CD14-positive monocyte (primary cell): ENCODE data around the gene FAM47A. TPM values are rescaled to one million over a fixed set of nuclear protein-coding genes. Genes with fewer than 3 reads are reported as not detected.

Experiments used
- DNase-seq, 3 donors: peaks; one replicate each; pipeline ENCODE4 v3.0.0-alpha.2; 2011 to 2022
- H2AFZ ChIP-seq: 2 replicates; pipeline ENCODE4 v1.6.0; 2012; ENCODE audit warnings: mild to moderate bottlenecking, low read depth, low read length, inconsistent platforms; ENCODE audit not compliant: insufficient read depth, poor library complexity, severe bottlenecking
- H3K27ac ChIP-seq, 2 donors: 1 replicate in 1 of 2; 2 replicates in 1 of 2; pipeline ENCODE4 v1.5.1; 2012 to 2013; ENCODE audit warnings: low read length in 2 of 2, control low read depth in 1 of 2, inconsistent platforms in 1 of 2, low read depth in 1 of 2, mild to moderate bottlenecking in 1 of 2
- H3K27me3 ChIP-seq, 2 donors: one replicate each; pipeline versions ENCODE4 v1.6.0 to v1.6.1; 2011 to 2013; ENCODE audit warnings: low read length in 2 of 2; ENCODE audit not compliant: control insufficient read depth in 2 of 2, insufficient read depth in 2 of 2
- H3K36me3 ChIP-seq, 2 donors: replicated peaks in 1 of 2; 1 replicate in 1 of 2; 2 replicates in 1 of 2; pipeline versions ENCODE4 v1.5.1 to v1.6.1; 2012 to 2013; ENCODE audit warnings: low read length in 2 of 2, control low read depth in 1 of 2, inconsistent platforms in 1 of 2, mild to moderate bottlenecking in 1 of 2; ENCODE audit not compliant: insufficient read depth in 2 of 2, control insufficient read depth in 1 of 2
- H3K4me1 ChIP-seq, 2 donors: 1 replicate in 1 of 2; 2 replicates in 1 of 2; pipeline versions ENCODE4 v1.5.1 to v1.6.1; 2012 to 2013; ENCODE audit warnings: low read length in 2 of 2, control low read depth in 1 of 2, inconsistent platforms in 1 of 2, mild to moderate bottlenecking in 1 of 2, moderate library complexity in 1 of 2; ENCODE audit not compliant: insufficient read depth in 2 of 2, control insufficient read depth in 1 of 2
- H3K4me2 ChIP-seq: replicated peaks from 2 replicates; pipeline ENCODE3; 2012; ENCODE audit warnings: low read length, moderate library complexity, mild to moderate bottlenecking; ENCODE audit not compliant: poor library complexity, severe bottlenecking; ENCODE audit errors: extremely low read depth
- H3K4me3 ChIP-seq, 3 experiments: fragments of 200-600 bp in 1 of 3; sonication (generic) in 1 of 3; replicated peaks in 1 of 3; 1 replicate in 2 of 3; 2 replicates in 1 of 3; pipeline ENCODE4 v1.5.1; 2011 to 2013; ENCODE audit warnings: low read length in 3 of 3, mild to moderate bottlenecking in 3 of 3, control low read depth in 2 of 3, low read depth in 2 of 3, inconsistent platforms in 1 of 3, moderate library complexity in 1 of 3
- H3K79me2 ChIP-seq: 2 replicates; pipeline ENCODE4 v1.6.0; 2012; ENCODE audit warnings: mild to moderate bottlenecking, control low read depth, inconsistent platforms, low read length, moderate library complexity; ENCODE audit not compliant: insufficient read depth
- H3K9ac ChIP-seq: 2 replicates; pipeline ENCODE4 v1.6.0; 2017; ENCODE audit warnings: low read length, mild to moderate bottlenecking; ENCODE audit not compliant: insufficient read depth, poor library complexity, severe bottlenecking
- H3K9me3 ChIP-seq, 2 donors: replicated peaks in 1 of 2; 1 replicate in 1 of 2; 2 replicates in 1 of 2; pipeline versions ENCODE4 v1.5.1 to v1.6.1; 2012 to 2013; ENCODE audit warnings: low read length in 2 of 2, control low read depth in 1 of 2; ENCODE audit not compliant: control insufficient read depth in 1 of 2, insufficient read depth in 1 of 2
- H4K20me1 ChIP-seq: 2 replicates; pipeline ENCODE4 v1.6.0; 2012; ENCODE audit warnings: mild to moderate bottlenecking, low read length, control low read depth, moderate library complexity; ENCODE audit not compliant: insufficient read depth
- H3K27ac Mint-ChIP-seq, 7 donors: one replicate each; pipeline ENCODE4 v1.8.0; 2020; ENCODE audit warnings: mild to moderate bottlenecking in 7 of 7, mixed read lengths in 7 of 7, moderate library complexity in 6 of 7, inconsistent platforms in 2 of 7
- H3K27me3 Mint-ChIP-seq, 3 donors: one replicate each; pipeline ENCODE4 v1.8.0; 2021 to 2022; ENCODE audit warnings: low read depth in 3 of 3, mild to moderate bottlenecking in 3 of 3, mixed read lengths in 3 of 3, moderate library complexity in 3 of 3, inconsistent platforms in 1 of 3
- H3K36me3 Mint-ChIP-seq, 2 donors: one replicate each; pipeline ENCODE4 v1.8.0; 2020; ENCODE audit warnings: mixed read lengths in 2 of 2, inconsistent platforms in 1 of 2, mild to moderate bottlenecking in 1 of 2
- H3K4me1 Mint-ChIP-seq: one replicate; pipeline ENCODE4 v1.8.0; 2020; ENCODE audit warnings: mild to moderate bottlenecking, mixed read lengths
- H3K4me3 Mint-ChIP-seq, 2 donors: one replicate each; pipeline ENCODE4 v1.8.0; 2020; ENCODE audit warnings: mild to moderate bottlenecking in 2 of 2, mixed read lengths in 2 of 2, moderate library complexity in 1 of 2
- H3K9me3 Mint-ChIP-seq, 7 donors: one replicate each; pipeline ENCODE4 v1.8.0; 2020 to 2022; ENCODE audit warnings: mixed read lengths in 7 of 7, mild to moderate bottlenecking in 6 of 7, moderate library complexity in 6 of 7, inconsistent platforms in 2 of 7
- CTCF ChIP-seq: fragments of 200-600 bp; IDR thresholded peaks from one replicate; pipeline ENCODE4 v1.8.0; 2022; ENCODE audit warnings: antibody characterized with exemption, mild to moderate bottlenecking
- WGBS: methylation state at CpG from one replicate; pipeline ENCODE4 v1.1.5; 2013; ENCODE audit warnings: missing lambda C conversion rate; ENCODE audit not compliant: insufficient coverage; 5-methylcytosine and 5-hydroxymethylcytosine counted together
- intact Hi-C, 2 donors: fragments of 100-400 bp; cut with micrococcal nuclease; formaldehyde crosslinking; loops; one replicate each; pipeline versions ENCODE4 v1.15.0 to v1.15.1; 2023
- polyA plus RNA-seq, 3 donors: library from polyadenylated mRNA; depleted of rRNA in 1 of 3; unstranded in 2 of 3; stranded (reverse) in 1 of 3; fragments of 300-500 nt in 2 of 3; fragments of >200 nt in 1 of 3; fragmentation: Illumina TruSeq in 2 of 3; gene quantifications; 1 replicate in 2 of 3; 2 replicates in 1 of 3; pipeline ENCODE4 v1.2.3, GENCODE V29; 2012 to 2021

FAM47A gene
- polyA plus RNA-seq, 3 donors = not detected

- Histone ChIP-seq H3K36me3 (no peaks in the 10 kb centered on the region), H3K79me2 (no peaks in the 10 kb centered on the region), H3K9me3 (peaks cover 14 to 32% of the 10 kb centered on the region in 2 donors), H4K20me1 (no peaks in the 10 kb centered on the region), H3K4me3 (no peak overlapping the region), H3K4me2 (no peak overlapping the region), H3K9ac (no peak overlapping the region), H3K27me3 (no peaks in the 10 kb centered on the region), H3K27ac (no peak overlapping the region), H2AFZ (no peak overlapping the region), H3K4me1 (no peaks in the 10 kb centered on the region)
- intact Hi-C loops = no loop called here
- TF ChIP-seq CTCF = no peak
- Mint-ChIP-seq H3K27me3 (no peaks in the 10 kb centered on the region), H3K36me3 (no peaks in the 10 kb centered on the region), H3K27ac (no peak overlapping the region), H3K9me3 (peaks cover 0 to 26% (median 8%) of the 10 kb centered on the region in 7 donors), H3K4me3 (no peak overlapping the region), H3K4me1 (no peaks in the 10 kb centered on the region)
- no peak for DNase-seq
- 94% methylated on average over 12 of the region's 29 CpGs for WGBS
These were observed 1.6 kb downstream of the FAM47A start for GRCh38 chrX:34130501-34130900.

GRCh38 chrX:34126011-34126410 is 6.1 kb downstream of the FAM47A start:
- no peaks in the 10 kb centered on the region for H3K79me2 ChIP-seq
- no peak for DNase-seq
- H3K36me3 ChIP-seq = no peaks in the 10 kb centered on the region
- no peak overlapping the region for H3K27ac ChIP-seq
- H3K27me3 ChIP-seq = no peaks in the 10 kb centered on the region
- TF ChIP-seq CTCF = no peak
- WGBS = 93% methylated on average over 2 of the region's 5 CpGs
- Mint-ChIP-seq H3K9me3 (peaks cover 0 to 19% (median 11%) of the 10 kb centered on the region in 7 donors), H3K4me1 (no peaks in the 10 kb centered on the region), H3K4me3 (no peak overlapping the region), H3K27me3 (no peaks in the 10 kb centered on the region), H3K27ac (peak overlapping the region in 1 of 7 donors; percentile 33), H3K36me3 (no peaks in the 10 kb centered on the region)
- H3K4me1 ChIP-seq = no peaks in the 10 kb centered on the region
- H3K4me2 ChIP-seq = no peak overlapping the region
- H2AFZ ChIP-seq = no peak overlapping the region
- H3K4me3 ChIP-seq = no peak overlapping the region
- H3K9ac ChIP-seq = no peak overlapping the region
- H3K9me3 ChIP-seq = peaks cover 15 to 24% of the 10 kb centered on the region in 2 donors
- intact Hi-C loops = no loop called here
- no peaks in the 10 kb centered on the region for H4K20me1 ChIP-seq
